Ascending aorta (tissue), 2 donors: ENCODE results near the gene POLR3H. TPM values are rescaled to one million over a fixed set of nuclear protein-coding genes. Genes with fewer than 3 reads are reported as not detected.

Source experiments
- DNase-seq, 2 donors: peaks; one replicate each; pipeline ENCODE4 v3.0.0-alpha.2; 2019; ENCODE audit warnings: low spot score in 2 of 2
- H3K27ac ChIP-seq, 2 donors: fragments of 200-600 bp; sonication (generic); one replicate each; pipeline ENCODE4 v1.5.1; 2016 to 2017; ENCODE audit warnings: mild to moderate bottlenecking in 1 of 2
- H3K27me3 ChIP-seq: fragments of 200-600 bp; sonication (generic); one replicate; pipeline ENCODE4 v1.5.1; 2017
- H3K36me3 ChIP-seq, 2 donors: fragments of 200-600 bp; sonication (generic); one replicate each; pipeline ENCODE4 v1.5.1; 2016
- H3K4me1 ChIP-seq, 2 donors: fragments of 200-600 bp; sonication (generic); one replicate each; pipeline ENCODE4 v1.5.1; 2016 to 2017; ENCODE audit warnings: mild to moderate bottlenecking in 1 of 2
- H3K4me3 ChIP-seq, 2 donors: fragments of 200-600 bp; sonication (generic); one replicate each; pipeline ENCODE4 v1.5.1; 2016 to 2017; ENCODE audit warnings: mild to moderate bottlenecking in 1 of 2
- H3K9me3 ChIP-seq, 2 donors: fragments of 200-600 bp; sonication (generic); one replicate each; pipeline ENCODE4 v1.5.1; 2016
- CTCF ChIP-seq, 3 experiments: fragments of 200-600 bp in 2 of 3; fragments of 450-650 bp in 1 of 3; sonication (generic) in 2 of 3; IDR thresholded peaks; one replicate each; pipeline ENCODE4 v1.5.1; 2016 to 2019; ENCODE audit warnings: antibody characterized with exemption in 3 of 3, mild to moderate bottlenecking in 1 of 3, moderate library complexity in 1 of 3
- intact Hi-C: fragments of 100-400 bp; cut with DNase I; formaldehyde crosslinking; loops from one replicate; pipeline ENCODE4 v1.15.1; 2023
- total RNA-seq: library from RNA; depleted of rRNA; stranded (reverse); fragments of >200 nt; gene quantifications from one replicate; pipeline ENCODE4 v1.1.0, GENCODE V29; 2016

Gene POLR3H
- total RNA-seq, 1 donor from 2014 or later, result 34.7 TPM

GRCh38 chr22:41557401-41558240 lies 13.4 kb upstream of the POLR3H start:
- H3K27ac ChIP-seq, result peak overlapping the region; percentile 83 to 91
- H3K4me3 ChIP-seq, result peak overlapping the region in 1 of 2 donors; percentile 24
- no peaks in the 10 kb centered on the region for H3K9me3 ChIP-seq
- H3K4me1 ChIP-seq, result peaks cover 0 to 25% of the 10 kb centered on the region in 2 donors
- H3K36me3 ChIP-seq, result no peaks in the 10 kb centered on the region
- peak; percentile 54 to 88 for DNase-seq
- TF ChIP-seq CTCF (IDR thresholded peaks at IDR 0.05), result no peak
- intact Hi-C loops, result loop anchor here (1.0 kb wide), 1 partner anchor 13 kb away; the partner anchor contains the start of gene POLR3H
- no peaks in the 10 kb centered on the region for H3K27me3 ChIP-seq

- DNase-seq, result no peak
- H3K27me3 ChIP-seq, result no peaks in the 10 kb centered on the region
- H3K4me3 ChIP-seq, result no peak overlapping the region
- H3K4me1 ChIP-seq, result peaks cover 0 to 20% of the 10 kb centered on the region in 2 donors
- no peak for TF ChIP-seq CTCF (IDR thresholded peaks at IDR 0.05)
- intact Hi-C loops, result no loop called here
- peak overlapping the region; percentile 83 to 91 for H3K27ac ChIP-seq
- H3K9me3 ChIP-seq, result no peaks in the 10 kb centered on the region
- no peaks in the 10 kb centered on the region for H3K36me3 ChIP-seq
Observed at GRCh38 chr22:41556561-41556960, 12.3 kb upstream of the POLR3H start.

- DNase-seq, result no peak
- Histone ChIP-seq H3K27ac (no peak overlapping the region), H3K36me3 (no peaks in the 10 kb centered on the region), H3K9me3 (no peaks in the 10 kb centered on the region), H3K4me3 (no peak overlapping the region), H3K4me1 (peaks cover 0 to 20% of the 10 kb centered on the region in 2 donors), H3K27me3 (no peaks in the 10 kb centered on the region)
- intact Hi-C loops, result no loop called here
- no peak for TF ChIP-seq CTCF (IDR thresholded peaks at IDR 0.05)
Observed at GRCh38 chr22:41555325-41555982, 11.2 kb upstream of the POLR3H start.

- intact Hi-C loops, result no loop called here
- no peak overlapping the region for H3K4me3 ChIP-seq
- no peak overlapping the region for H3K27ac ChIP-seq
- no peaks in the 10 kb centered on the region for H3K9me3 ChIP-seq
- TF ChIP-seq CTCF (IDR thresholded peaks at IDR 0.05), result no peak
- peaks cover 0 to 6% of the 10 kb centered on the region in 2 donors for H3K4me1 ChIP-seq
- no peaks in the 10 kb centered on the region for H3K36me3 ChIP-seq
- DNase-seq, result no peak
- no peaks in the 10 kb centered on the region for H3K27me3 ChIP-seq
Observed at GRCh38 chr22:41551877-41552582, 7.8 kb upstream of the POLR3H start.

GRCh38 chr22:41550952-41551491 lies 6.8 kb upstream of the POLR3H start:
- intact Hi-C loops, result no loop called here
- DNase-seq, result no peak
- no peaks in the 10 kb centered on the region for H3K36me3 ChIP-seq
- TF ChIP-seq CTCF (IDR thresholded peaks at IDR 0.05), result no peak
- no peaks in the 10 kb centered on the region for H3K9me3 ChIP-seq
- H3K27me3 ChIP-seq, result no peaks in the 10 kb centered on the region
- no peak overlapping the region for H3K27ac ChIP-seq
- H3K4me1 ChIP-seq, result no peaks in the 10 kb centered on the region
- no peak overlapping the region for H3K4me3 ChIP-seq
